Measurements from ENCODE around the gene IDUA.

DNA sequence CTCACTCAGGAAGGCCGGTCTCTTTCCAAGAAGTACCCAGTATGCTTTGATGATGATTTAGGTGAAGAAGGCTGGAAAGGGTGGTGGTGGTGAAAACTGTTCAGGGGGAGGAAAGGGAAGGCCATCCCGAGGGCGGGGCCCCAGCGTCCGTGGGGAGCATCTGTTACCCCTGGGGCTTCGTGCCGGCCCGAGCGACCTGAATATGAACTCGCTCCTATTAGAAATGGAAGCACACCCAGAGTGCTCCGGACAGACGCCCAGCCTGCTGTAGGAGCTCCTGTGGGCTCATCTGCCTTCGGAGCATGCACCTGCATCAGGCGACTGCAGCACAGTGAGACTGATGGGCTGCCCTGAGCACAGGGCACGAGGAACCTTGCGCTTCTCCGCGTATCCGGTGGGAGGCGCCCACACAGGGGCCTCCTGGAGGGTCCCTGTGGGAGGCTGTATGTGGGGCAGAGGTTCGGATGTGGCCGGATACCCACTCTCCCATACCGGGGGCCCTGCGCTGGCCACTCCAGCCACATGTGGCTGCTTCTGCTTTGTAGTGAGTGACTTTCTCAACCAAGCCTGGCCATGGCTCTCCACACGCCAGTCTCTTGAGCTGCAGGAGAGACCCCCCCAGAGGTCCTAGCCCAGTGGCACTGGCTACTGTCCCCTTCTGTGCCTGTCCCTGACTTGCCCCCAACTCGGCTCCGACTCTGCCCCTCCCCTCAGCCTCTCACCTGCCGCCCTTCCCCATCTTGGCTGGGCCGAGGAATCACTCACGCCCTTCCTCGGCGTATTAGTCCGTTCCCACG is 61.3 kb downstream of the IDUA start:
- no peak for TF ChIP-seq POLR2A (IDR thresholded peaks at IDR 0.05)
- no peak for TF ChIP-seq POLR2AphosphoS5 (IDR thresholded peaks at IDR 0.05)
- TF ChIP-seq, protein P1, sequence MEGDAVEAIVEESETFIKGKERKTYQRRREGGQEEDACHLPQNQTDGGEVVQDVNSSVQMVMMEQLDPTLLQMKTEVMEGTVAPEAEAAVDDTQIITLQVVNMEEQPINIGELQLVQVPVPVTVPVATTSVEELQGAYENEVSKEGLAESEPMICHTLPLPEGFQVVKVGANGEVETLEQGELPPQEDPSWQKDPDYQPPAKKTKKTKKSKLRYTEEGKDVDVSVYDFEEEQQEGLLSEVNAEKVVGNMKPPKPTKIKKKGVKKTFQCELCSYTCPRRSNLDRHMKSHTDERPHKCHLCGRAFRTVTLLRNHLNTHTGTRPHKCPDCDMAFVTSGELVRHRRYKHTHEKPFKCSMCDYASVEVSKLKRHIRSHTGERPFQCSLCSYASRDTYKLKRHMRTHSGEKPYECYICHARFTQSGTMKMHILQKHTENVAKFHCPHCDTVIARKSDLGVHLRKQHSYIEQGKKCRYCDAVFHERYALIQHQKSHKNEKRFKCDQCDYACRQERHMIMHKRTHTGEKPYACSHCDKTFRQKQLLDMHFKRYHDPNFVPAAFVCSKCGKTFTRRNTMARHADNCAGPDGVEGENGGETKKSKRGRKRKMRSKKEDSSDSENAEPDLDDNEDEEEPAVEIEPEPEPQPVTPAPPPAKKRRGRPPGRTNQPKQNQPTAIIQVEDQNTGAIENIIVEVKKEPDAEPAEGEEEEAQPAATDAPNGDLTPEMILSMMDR (IDR thresholded peaks at IDR 0.05) = no peak
- no peak for TF ChIP-seq EP300 (IDR thresholded peaks at IDR 0.05)
